ENCODE measurements around the gene GALNT16.

Gene GALNT16

DNA sequence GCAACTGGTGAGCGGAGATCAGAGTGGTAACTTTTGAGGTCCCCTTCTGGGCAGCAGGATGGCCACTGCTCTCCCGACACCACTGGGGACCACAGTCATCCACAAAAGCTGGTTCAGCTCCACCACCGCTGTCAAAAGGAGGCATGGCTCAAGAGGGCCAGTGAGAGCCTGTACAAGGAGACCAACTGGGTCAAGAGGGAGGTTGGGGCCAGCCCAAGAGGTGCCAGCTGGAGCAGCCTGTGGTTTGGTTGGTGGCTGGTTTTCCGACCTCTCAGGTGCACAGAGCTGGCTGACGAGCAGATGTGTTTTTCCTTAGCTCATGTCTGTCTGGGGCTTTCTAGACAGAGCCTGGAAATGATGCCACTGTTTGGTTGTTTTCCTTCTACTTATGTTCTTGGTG, 78.0 kb downstream of the GALNT16 start:
- no peak for DNase-seq (ENCODE audit: low read depth)

DNA sequence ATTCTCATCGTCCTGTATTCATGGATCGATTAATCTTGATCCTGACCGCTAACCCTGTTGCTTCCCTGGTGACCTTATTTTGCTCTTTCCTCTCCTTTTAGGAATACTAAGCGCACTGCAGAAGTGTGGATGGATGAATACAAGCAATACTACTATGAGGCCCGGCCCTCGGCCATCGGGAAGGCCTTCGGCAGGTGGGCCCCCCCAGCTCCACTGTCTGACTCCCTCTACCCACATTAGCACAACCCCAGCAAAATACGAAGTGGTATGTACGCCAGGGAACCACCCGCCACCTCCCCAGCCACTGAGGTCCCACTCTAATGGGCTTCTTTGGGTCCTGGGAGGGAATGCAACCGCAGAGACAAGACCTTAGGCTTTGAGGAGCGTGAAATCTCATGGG, 79.5 kb downstream of the GALNT16 start:
- no peak for DNase-seq (ENCODE audit: low read depth)

DNA sequence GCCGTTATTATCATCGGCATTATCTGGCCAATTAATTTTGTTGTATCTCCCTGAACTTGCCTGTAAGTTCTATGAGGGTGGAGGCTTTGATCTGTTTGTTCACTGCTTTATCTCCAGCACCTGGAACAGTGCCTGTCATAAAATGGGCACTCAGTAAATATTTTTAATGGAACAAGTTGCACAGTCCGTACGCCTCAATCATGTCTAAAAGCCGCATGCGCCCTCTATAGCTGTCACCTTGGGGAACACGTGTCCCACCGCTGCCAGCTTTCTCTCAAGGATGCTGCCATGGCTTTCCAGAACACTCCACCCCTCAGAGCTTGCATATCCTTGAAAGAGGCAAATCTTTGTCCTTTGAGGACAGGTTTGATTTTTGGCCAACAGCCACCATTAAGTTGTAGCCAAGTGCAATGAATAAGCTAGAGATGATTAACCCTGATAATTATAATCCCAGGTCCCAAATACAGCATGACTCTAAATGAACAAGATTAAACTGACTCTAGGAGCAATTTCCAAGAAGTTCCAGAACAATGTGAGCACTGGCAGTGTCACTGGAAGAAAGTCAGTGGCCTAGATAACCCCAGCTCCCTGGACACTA, 83.1 kb downstream of the GALNT16 start:
- DNase-seq (ENCODE audit: low read depth), result no peak

DNA sequence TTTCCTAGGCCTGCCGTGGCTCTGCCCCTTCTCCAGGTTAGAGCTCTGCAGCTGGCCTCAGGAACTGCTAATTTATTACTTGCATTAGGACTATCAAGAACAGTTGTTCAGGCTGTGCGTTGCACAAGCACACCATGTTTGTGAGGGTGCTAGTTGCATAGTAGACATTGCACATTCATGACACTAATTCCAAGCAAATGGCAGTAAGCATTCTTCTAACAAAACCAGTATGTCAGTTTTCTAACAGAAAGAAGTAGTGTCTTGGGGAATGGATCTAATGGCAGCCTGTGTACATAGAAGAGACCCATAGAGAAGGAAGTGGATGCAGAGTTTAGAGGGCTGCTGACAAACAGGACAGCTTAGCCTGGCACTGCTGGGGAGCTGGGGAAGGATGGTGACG, 84.2 kb downstream of the GALNT16 start:
- DNase-seq (ENCODE audit: low read depth), result no peak

- no peak for DNase-seq (ENCODE audit: low read depth)
Observed at GRCh38 chr14:69345402-69345801, 85.4 kb downstream of the GALNT16 start.

GRCh38 chr14:69346710-69347109, 86.8 kb downstream of the GALNT16 start:
- no peak for DNase-seq (ENCODE audit: low read depth)

GRCh38 chr14:69349091-69349777, 89.3 kb downstream of the GALNT16 start:
- DNase-seq (ENCODE audit: low read depth), result no peak

- no peak for DNase-seq (ENCODE audit: low read depth)
Observed at GRCh38 chr14:69350892-69351291, 90.9 kb downstream of the GALNT16 start.

GRCh38 chr14:69351385-69351784, 91.4 kb downstream of the GALNT16 start:
- no peak for DNase-seq (ENCODE audit: low read depth)

GRCh38 chr14:69351911-69352310, 92.0 kb downstream of the GALNT16 start:
- DNase-seq (ENCODE audit: low read depth), result no peak

- DNase-seq (ENCODE audit: low read depth), result no peak
Observed at GRCh38 chr14:69353168-69353567, 93.2 kb downstream of the GALNT16 start.

GRCh38 chr14:69354383-69355153, 94.6 kb downstream of the GALNT16 start:
- DNase-seq (ENCODE audit: low read depth), result no peak

- no peak for DNase-seq (ENCODE audit: low read depth)
Observed at GRCh38 chr14:69355154-69355597, 95.2 kb downstream of the GALNT16 start.

DNA sequence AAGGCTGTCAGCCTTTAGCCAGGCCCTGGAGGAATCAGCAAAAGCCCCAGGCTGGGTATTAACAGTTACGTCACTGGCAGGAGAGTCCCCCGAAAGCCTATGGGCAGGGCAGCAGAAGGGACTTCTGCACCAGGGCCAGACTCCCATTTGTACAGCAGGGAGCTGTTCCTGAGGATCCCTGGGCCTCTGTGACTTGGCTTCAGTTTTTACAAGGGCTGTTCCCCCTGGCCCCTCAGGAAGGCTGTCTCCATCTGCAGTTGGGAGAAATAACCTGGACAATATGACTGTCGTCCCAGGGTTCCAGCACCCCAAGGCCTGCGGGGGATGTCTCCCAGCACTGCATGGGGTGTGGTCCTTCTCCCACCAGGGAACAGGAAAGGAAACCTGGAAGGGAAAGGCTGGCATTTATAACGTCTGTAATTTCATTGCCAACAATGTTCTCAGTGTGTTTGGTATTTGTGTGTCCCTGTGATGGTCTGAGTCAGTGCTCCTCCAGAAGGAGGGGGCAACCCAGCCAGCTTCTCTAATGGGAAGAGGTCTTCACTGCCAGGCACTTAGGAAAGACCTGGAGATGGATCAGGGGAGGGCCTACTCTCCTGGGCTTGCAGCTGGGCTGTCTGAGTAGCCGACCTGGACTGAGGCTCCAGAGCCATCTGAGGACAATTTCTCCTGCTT, 95.8 kb downstream of the GALNT16 start:
- DNase-seq (ENCODE audit: low read depth), result peak; percentile 79

DNA sequence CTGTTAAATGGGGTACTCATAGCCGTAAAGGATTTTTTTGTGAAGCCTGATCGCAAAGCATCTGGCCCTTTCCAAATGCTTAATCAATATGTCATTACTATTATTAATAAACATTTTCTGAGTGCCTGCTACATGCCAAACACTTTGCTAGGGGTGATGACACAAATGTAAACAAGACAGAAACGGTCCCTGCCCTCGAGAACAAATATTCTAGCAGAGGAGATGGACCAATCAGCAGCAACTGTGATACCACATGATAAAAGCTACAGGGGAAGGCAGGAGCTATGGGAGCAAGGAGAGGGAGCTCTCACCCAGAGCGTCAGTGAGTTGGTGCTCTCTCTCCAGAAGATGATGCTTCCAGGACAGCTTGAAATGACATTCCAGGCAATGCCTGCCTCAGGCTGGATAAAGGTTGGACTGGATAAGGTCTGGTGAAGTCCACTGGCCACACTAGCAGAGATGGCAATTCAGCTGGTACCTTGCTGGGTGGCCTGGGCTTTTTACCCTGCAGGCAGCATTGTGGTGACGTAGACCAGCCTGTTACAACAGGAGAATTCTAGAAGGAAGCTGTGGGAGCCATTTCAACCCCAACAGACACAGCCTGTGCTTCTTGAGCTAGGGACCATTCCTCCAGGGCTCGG, 97.1 kb downstream of the GALNT16 start:
- no peak for DNase-seq (ENCODE audit: low read depth)

GRCh38 chr14:69357544-69358200, 97.7 kb downstream of the GALNT16 start:
- no peak for DNase-seq (ENCODE audit: low read depth)

GRCh38 chr14:69358233-69358963, 98.4 kb downstream of the GALNT16 start:
- no peak for DNase-seq (ENCODE audit: low read depth)

DNA sequence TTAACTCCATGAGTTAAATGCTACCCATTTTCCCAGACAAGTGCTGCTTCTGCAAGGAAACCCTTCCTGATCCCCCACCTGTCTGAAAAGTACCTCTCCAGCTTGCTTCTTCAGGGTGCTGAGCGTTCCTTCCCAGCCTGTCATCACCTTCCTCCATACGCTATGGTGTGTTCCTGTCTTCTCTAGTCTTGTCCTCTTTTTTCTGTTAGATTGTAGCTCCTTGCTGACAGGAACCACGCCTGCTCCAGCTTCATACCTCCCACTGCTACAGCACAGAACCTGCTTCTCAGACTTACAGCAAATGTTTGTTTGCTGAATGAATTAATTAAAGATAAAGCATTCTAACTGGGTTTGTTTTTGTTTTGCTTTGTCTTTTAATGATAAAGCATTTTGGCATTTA, 99.0 kb downstream of the GALNT16 start:
- DNase-seq (ENCODE audit: low read depth), result no peak

GRCh38 chr14:69360438-69361108, 100.6 kb downstream of the GALNT16 start:
- no peak for DNase-seq (ENCODE audit: low read depth)

DNA sequence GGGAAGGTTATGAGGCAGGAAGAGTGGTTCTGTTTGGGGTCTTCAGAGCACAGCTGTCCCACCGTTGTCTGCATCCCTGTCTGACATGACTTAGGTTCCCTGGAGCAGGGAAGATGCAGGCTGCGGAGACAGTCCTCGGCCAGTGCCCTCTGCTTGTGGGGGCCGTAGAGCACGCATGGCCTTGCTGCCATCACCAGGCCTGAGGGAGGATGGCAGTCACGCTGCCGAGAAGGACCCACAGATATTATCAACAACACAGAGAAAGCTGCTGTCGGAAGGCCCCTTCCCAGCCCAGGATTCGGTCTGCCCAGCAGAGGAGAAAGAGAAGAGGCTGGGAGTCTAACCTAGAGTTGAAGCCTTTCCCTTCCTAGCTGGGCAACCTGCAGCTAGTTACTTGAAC, 103.1 kb downstream of the GALNT16 start:
- peak; percentile 63 for DNase-seq (ENCODE audit: low read depth)
